ENCODE results near the gene DMRTC2. TPM values are rescaled to one million over a fixed set of nuclear protein-coding genes. Genes with fewer than 3 reads are reported as not detected.
"Not testable (repeated sequence)": the region's sequence is repeated elsewhere in the genome, so short reads cannot be mapped to it uniquely, and the experiment has no call there.

Gene DMRTC2
- total RNA-seq, 1 experiment from 2014 or later: not detected

GRCh38 chr19:41861116-41861768 is 16.4 kb downstream of the DMRTC2 start:
- peak overlapping the region; percentile 100 for H3K4me3 ChIP-seq
- no peak for DNase-seq
- 0 out of 2 replicates have a peak, but pooled peaks cover 4% of the 10 kb centered on the region for H3K27me3 ChIP-seq
- peaks cover 60% of the 10 kb centered on the region for H3K36me3 ChIP-seq
- H3K9me3 ChIP-seq: no peaks in the 10 kb centered on the region

DNA sequence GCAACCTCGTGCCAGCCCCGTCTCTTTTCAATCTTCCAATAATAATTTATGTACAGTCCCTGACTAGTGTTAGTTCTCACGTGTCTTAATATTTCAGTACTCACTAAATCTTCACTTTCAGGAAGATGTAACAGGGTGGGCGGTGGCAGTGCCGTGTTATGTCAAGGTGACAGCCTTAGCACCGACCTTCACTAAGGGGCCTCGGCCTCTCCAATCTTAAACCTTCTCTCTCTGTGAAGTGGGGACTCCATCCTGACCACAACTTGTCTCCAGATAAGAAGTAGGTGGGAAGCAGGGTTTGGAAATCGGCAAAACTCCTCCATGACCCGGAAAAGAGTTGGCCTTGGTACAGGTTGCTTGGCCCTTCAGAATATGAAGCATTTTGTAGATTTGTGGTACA is 17.0 kb downstream of the DMRTC2 start:
- no peak for DNase-seq
- Histone ChIP-seq H3K36me3 (peaks cover 66% of the 10 kb centered on the region), H3K4me3 (peak overlapping the region; percentile 100), H3K27me3 (0 out of 2 replicates have a peak, but pooled peaks cover 2% of the 10 kb centered on the region), H3K9me3 (no peaks in the 10 kb centered on the region)

DNA sequence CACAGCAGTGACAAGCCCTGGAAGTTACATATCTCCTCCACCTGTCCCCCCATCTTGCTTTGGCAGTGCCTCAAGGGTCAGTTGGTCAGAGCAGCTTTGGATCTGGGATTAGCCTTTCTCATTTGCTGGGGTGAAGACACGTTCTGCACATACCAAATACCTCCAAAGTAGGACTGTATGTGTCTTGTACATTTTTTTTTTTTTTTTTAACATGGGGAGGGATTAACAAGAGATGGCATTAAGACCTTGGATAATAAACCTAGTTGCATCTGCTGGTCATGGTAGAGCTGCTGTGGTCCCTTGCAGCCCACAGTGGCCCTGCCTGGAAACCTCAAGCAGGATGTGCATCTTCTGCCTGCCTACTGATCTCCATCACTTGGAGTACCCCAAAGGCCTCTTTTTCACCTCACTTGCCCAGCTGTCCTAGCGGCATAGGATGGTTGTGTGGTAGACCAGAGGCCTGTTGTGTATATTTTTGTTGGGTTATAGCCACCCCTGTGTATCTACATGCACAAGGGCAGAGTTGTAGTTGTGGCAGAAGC is 17.7 kb downstream of the DMRTC2 start:
- Histone ChIP-seq H3K27me3 (0 out of 2 replicates have a peak, but pooled peaks cover 2% of the 10 kb centered on the region), H3K4me3 (peak overlapping the region; percentile 100), H3K36me3 (peaks cover 73% of the 10 kb centered on the region), H3K9me3 (no peaks in the 10 kb centered on the region)
- no peak for DNase-seq

- peak overlapping the region; percentile 100; the same call in 1 of the 2 replicates for H3K4me3 ChIP-seq
- peaks cover 81% of the 10 kb centered on the region for H3K36me3 ChIP-seq
- no peaks in the 10 kb centered on the region for H3K9me3 ChIP-seq
- 0 out of 2 replicates have a peak, but pooled peaks cover 2% of the 10 kb centered on the region for H3K27me3 ChIP-seq
- DNase-seq: no peak
Measured at GRCh38 chr19:41863209-41863931, 18.5 kb downstream of the DMRTC2 start.

DNA sequence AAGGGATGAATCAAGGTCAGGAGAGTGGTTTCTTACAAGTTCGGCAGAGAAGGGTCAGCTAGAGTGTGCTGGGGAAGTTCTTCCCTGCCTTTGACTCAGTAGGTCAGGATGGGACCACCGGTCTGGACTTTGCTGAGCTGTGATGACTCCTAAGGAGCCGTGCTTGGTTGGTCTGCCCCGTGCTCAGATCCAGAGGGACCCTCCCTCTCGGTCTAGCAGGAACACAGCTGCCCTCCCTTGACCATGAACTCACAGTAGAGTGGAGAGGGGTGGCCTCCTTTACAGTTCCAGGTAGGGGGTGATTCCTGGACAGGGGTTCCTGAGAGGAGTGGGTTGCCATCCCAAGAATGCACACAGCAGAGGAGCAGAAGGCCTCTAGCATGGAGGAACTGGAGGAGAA is 19.5 kb downstream of the DMRTC2 start:
- no peak overlapping the region for H3K4me3 ChIP-seq
- DNase-seq: no peak
- 0 out of 2 replicates have a peak, but pooled peaks cover 2% of the 10 kb centered on the region for H3K27me3 ChIP-seq
- H3K36me3 ChIP-seq: peaks cover 91% of the 10 kb centered on the region
- no peaks in the 10 kb centered on the region for H3K9me3 ChIP-seq

GRCh38 chr19:41866284-41866683 is 21.4 kb downstream of the DMRTC2 start:
- H3K9me3 ChIP-seq: no peaks in the 10 kb centered on the region
- H3K27me3 ChIP-seq: 0 out of 2 replicates have a peak, but pooled peaks cover 2% of the 10 kb centered on the region
- H3K4me3 ChIP-seq: no peak overlapping the region
- H3K36me3 ChIP-seq: peaks cover 100% of the 10 kb centered on the region
- DNase-seq: no peak

- Histone ChIP-seq H3K36me3 (peaks cover 95% of the 10 kb centered on the region), H3K9me3 (peaks cover 2% of the 10 kb centered on the region; the same call in 1 of the 2 replicates), H3K27me3 (0 out of 2 replicates have a peak, but pooled peaks cover 2% of the 10 kb centered on the region), H3K4me3 (no peak overlapping the region)
- no peak for DNase-seq
Measured at GRCh38 chr19:41868120-41868988, 23.5 kb downstream of the DMRTC2 start.

- H3K4me3 ChIP-seq: no peak overlapping the region
- H3K36me3 ChIP-seq: peaks cover 89% of the 10 kb centered on the region
- 0 out of 2 replicates have a peak, but pooled peaks cover under 1% of the 10 kb centered on the region for H3K27me3 ChIP-seq
- peaks cover 2% of the 10 kb centered on the region; the same call in 1 of the 2 replicates for H3K9me3 ChIP-seq
- no peak for DNase-seq
Measured at GRCh38 chr19:41868989-41869300, 24.1 kb downstream of the DMRTC2 start.

GRCh38 chr19:41869374-41869955 is 24.6 kb downstream of the DMRTC2 start:
- no peaks in the 10 kb centered on the region for H3K27me3 ChIP-seq
- H3K4me3 ChIP-seq: no peak overlapping the region
- peaks cover 84% of the 10 kb centered on the region for H3K36me3 ChIP-seq
- peaks cover 2% of the 10 kb centered on the region; the same call in 1 of the 2 replicates for H3K9me3 ChIP-seq
- DNase-seq: no peak

- Histone ChIP-seq H3K36me3 (peaks cover 74% of the 10 kb centered on the region), H3K27me3 (no peaks in the 10 kb centered on the region), H3K9me3 (peaks cover 2% of the 10 kb centered on the region; the same call in 1 of the 2 replicates), H3K4me3 (no peak overlapping the region)
- DNase-seq: peak; percentile 80
Measured at GRCh38 chr19:41870401-41870873, 25.6 kb downstream of the DMRTC2 start.

DNA sequence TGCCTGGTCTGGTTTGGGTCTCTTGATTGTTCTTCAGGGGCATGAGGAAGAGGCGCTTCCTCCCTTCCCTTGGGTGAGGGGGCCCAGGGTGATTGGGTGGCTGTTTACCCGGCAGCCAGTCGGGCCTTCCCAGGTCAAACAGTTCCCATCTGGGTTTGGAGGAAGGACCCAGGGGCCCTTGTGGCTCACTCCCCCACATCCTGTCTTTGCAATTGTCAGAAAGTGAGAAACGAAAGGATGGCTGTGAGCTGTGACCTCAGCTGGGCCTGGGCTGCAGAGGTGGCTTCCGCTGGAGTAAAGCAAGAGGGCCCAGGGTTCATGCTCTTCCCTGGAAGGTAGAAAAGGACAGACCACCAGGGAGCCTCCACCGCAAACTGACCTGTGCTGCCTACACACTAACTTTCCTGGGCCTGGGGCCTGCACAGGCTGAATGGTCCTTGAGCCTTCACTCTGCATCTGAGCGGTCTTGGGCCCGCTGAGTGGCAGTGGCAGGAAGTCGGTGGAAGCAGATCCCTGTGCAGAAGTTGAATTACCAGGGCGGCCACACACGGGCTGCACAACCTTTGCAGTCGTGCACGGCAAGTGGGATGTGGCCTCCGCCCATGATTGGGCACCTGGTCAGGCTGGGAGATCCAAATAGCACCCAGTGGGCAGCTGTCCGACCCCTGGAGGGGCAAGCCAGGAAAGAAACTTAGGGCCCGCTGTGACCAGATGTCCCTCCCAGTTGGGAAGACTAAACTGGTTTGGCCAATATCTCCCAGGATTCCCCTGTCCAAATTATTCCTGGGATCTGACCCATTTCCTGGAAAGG is 26.9 kb downstream of the DMRTC2 start:
- Histone ChIP-seq H3K36me3 (peaks cover 61% of the 10 kb centered on the region), H3K9me3 (peaks cover 2% of the 10 kb centered on the region; the same call in 1 of the 2 replicates), H3K4me3 (no peak overlapping the region), H3K27me3 (no peaks in the 10 kb centered on the region)
- no peak for DNase-seq

GRCh38 chr19:41872384-41872774 is 27.5 kb downstream of the DMRTC2 start:
- no peak for DNase-seq
- Histone ChIP-seq H3K4me3 (no peak overlapping the region), H3K9me3 (peaks cover 2% of the 10 kb centered on the region; the same call in 1 of the 2 replicates), H3K36me3 (peaks cover 55% of the 10 kb centered on the region), H3K27me3 (no peaks in the 10 kb centered on the region)

GRCh38 chr19:41872775-41873647 is 28.2 kb downstream of the DMRTC2 start:
- DNase-seq: peak; percentile 66
- peaks cover 2% of the 10 kb centered on the region; the same call in 1 of the 2 replicates for H3K9me3 ChIP-seq
- H3K36me3 ChIP-seq: peaks cover 49% of the 10 kb centered on the region
- no peak overlapping the region for H3K4me3 ChIP-seq
- no peaks in the 10 kb centered on the region for H3K27me3 ChIP-seq

GRCh38 chr19:41875973-41876372 is 31.1 kb downstream of the DMRTC2 start:
- H3K4me3 ChIP-seq, H3K9me3 ChIP-seq, H3K27me3 ChIP-seq, DNase-seq: not testable (repeated sequence)
- H3K36me3 ChIP-seq: peaks cover 19% of the 10 kb centered on the region
